SIG-M5 (cell line): ENCODE results near the gene ENHO.

ENCODE experiments used
- DNase-seq: peaks from one replicate; lab custom pipeline; 2025; lab: John Stamatoyannopoulos, UW

Gene ENHO

GRCh38 chr9:34475097-34475496 is 47.7 kb downstream of the ENHO start:
- DNase-seq, result no peak
